ENCODE data around the gene PTTG1. TPM values are rescaled to one million over a fixed set of nuclear protein-coding genes. Genes with fewer than 3 reads are reported as not detected.

Gene PTTG1
- total and polyA plus RNA-seq, 2 donors (not counting 1 experiment from before 2014, with no cell fraction given): 8.1 to 15.4 TPM

DNA sequence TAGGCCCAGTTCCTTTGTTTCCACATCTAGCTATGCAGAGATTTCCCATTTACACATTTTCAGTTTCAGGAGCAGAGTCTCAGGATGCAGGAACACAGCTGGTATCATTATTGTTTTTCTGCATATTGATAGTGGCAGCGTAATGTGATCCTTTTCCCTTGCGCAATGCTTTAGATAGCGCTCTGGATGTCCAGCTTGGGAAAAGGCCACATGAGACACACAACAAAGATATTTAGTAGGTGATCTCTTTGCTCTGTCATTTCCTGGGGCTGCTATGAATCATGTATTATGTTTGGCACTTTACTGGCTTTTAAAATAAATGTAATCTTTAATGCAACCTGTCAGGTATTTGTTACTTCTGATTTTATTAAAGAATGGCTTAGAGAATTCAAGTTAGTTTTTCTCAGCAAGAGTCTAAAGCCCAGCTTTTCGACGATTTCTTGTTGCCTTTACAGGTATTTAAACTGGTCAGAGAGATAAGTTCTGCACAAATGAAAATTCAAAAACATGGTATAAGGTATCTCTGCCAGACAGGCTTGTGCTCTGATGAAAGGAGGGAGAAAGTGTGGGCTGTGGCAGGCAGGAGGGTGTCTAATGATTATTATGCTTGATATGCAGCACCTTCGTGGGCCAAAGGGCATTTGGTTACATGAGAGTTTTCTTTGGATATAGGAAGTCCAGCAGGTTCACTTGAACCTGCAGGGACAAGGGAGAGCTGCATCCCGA lies 42.2 kb downstream of the PTTG1 start:
- Histone ChIP-seq H3K4me2 (replicated peaks; ENCODE audit: low read depth, low read length, poor library complexity, severe bottlenecking) (no peak overlapping the region), H3K79me2 (ENCODE audit: control insufficient read depth, insufficient read depth, low read length) (peaks cover 7% of the 10 kb centered on the region), H3K4me1 (ENCODE audit: control insufficient read depth in 2 of 2, insufficient read depth in 2 of 2, low read length in 2 of 2) (peaks cover 23 to 27% of the 10 kb centered on the region in 2 donors), H3K9me3 (ENCODE audit: control extremely low read depth in 1 of 3, control insufficient read depth in 2 of 3, insufficient read depth in 1 of 3, low read length in 2 of 3) (no peaks in the 10 kb centered on the region), H3K36me3 (replicated peaks in 1 of 2; ENCODE audit: control extremely low read depth in 1 of 2, control insufficient read depth in 1 of 2, extremely low read depth in 1 of 2, insufficient read depth in 2 of 2, low read length in 1 of 2) (no peaks in the 10 kb centered on the region), H2AFZ (ENCODE audit: insufficient read depth, low read depth, low read length, poor library complexity, severe bottlenecking) (no peak overlapping the region), H3K27ac (ENCODE audit: low read length in 2 of 2) (no peak overlapping the region), H3K4me3 (ENCODE audit: control extremely low read depth in 1 of 5, extremely low read depth in 1 of 5, insufficient read depth in 1 of 5, low read depth in 2 of 5, low read length in 4 of 5) (no peak overlapping the region), H3K27me3 (replicated peaks in 1 of 4; ENCODE audit: control extremely low read depth in 1 of 4, control insufficient read depth in 3 of 4, insufficient read depth in 4 of 4, low read length in 3 of 4) (peaks cover 0 to 22% (median 0%) of the 10 kb centered on the region in 4 experiments), H4K20me1 (ENCODE audit: control insufficient read depth, insufficient read depth, low read length, poor library complexity, severe bottlenecking) (no peaks in the 10 kb centered on the region), H3K9ac (ENCODE audit: low read length) (no peak overlapping the region)
- Mint-ChIP-seq H3K9me3 (ENCODE audit: insufficient read depth) (no peaks in the 10 kb centered on the region), H3K4me3 (no peak overlapping the region), H3K4me1 (peaks cover 42% of the 10 kb centered on the region), H3K27ac (no peak overlapping the region), H3K27me3 (no peaks in the 10 kb centered on the region)
- no peak for TF ChIP-seq EZH2 (IDR thresholded peaks at IDR 0.05; ENCODE audit: borderline replicate concordance, insufficient read depth, low read depth, low read length, poor library complexity, severe bottlenecking)
- TF ChIP-seq, protein P1, sequence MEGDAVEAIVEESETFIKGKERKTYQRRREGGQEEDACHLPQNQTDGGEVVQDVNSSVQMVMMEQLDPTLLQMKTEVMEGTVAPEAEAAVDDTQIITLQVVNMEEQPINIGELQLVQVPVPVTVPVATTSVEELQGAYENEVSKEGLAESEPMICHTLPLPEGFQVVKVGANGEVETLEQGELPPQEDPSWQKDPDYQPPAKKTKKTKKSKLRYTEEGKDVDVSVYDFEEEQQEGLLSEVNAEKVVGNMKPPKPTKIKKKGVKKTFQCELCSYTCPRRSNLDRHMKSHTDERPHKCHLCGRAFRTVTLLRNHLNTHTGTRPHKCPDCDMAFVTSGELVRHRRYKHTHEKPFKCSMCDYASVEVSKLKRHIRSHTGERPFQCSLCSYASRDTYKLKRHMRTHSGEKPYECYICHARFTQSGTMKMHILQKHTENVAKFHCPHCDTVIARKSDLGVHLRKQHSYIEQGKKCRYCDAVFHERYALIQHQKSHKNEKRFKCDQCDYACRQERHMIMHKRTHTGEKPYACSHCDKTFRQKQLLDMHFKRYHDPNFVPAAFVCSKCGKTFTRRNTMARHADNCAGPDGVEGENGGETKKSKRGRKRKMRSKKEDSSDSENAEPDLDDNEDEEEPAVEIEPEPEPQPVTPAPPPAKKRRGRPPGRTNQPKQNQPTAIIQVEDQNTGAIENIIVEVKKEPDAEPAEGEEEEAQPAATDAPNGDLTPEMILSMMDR (IDR thresholded peaks at IDR 0.05): no peak
- ATAC-seq (ENCODE audit: low read depth): no peak
- 56% methylated on average over 3 of the region's 7 CpGs for WGBS (ENCODE audit: insufficient coverage)
- intact Hi-C loops (cut with micrococcal nuclease): no loop called here
- ChIA-PET POLR2A (no interaction called here), CTCF (interaction anchor here (5.9 kb wide), 1 partner anchor 25 kb away, joined by 89 read pairs; no protein-coding TSS in a partner anchor)
- DNase-seq: no peak

DNA sequence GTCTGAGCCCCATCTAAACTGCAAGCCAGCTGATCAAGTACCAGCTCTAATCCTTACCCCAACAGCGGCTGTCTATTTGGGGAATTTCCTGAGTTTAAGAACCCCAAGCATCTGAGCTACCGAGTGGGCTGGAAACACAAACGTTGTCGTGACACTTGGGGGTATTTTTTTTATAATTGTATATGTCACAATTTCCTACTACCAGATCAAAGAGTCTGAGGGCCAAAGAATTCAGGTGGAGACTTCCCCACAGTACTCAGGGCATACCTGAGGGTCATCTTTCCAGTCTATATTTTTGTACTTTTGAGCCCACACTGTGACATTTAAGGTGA lies 42.8 kb downstream of the PTTG1 start:
- peaks cover 28 to 33% of the 10 kb centered on the region in 2 donors for H3K4me1 ChIP-seq (ENCODE audit: control insufficient read depth in 2 of 2, insufficient read depth in 2 of 2, low read length in 2 of 2)
- Mint-ChIP-seq H3K4me3 (no peak overlapping the region), H3K27me3 (no peaks in the 10 kb centered on the region), H3K4me1 (peaks cover 40% of the 10 kb centered on the region), H3K27ac (no peak overlapping the region), H3K9me3 (ENCODE audit: insufficient read depth) (no peaks in the 10 kb centered on the region)
- H3K79me2 ChIP-seq (ENCODE audit: control insufficient read depth, insufficient read depth, low read length): peaks cover 12% of the 10 kb centered on the region
- no peaks in the 10 kb centered on the region for H3K9me3 ChIP-seq (ENCODE audit: control extremely low read depth in 1 of 3, control insufficient read depth in 2 of 3, insufficient read depth in 1 of 3, low read length in 2 of 3)
- H3K27me3 ChIP-seq (replicated peaks in 1 of 4; ENCODE audit: control extremely low read depth in 1 of 4, control insufficient read depth in 3 of 4, insufficient read depth in 4 of 4, low read length in 3 of 4): peaks cover 0 to 27% (median 0%) of the 10 kb centered on the region in 4 experiments
- H3K9ac ChIP-seq (ENCODE audit: low read length): no peak overlapping the region
- no peak overlapping the region for H3K4me2 ChIP-seq (replicated peaks; ENCODE audit: low read depth, low read length, poor library complexity, severe bottlenecking)
- no CpG with 5 or more reads among the region's 4 CpGs for WGBS (ENCODE audit: insufficient coverage)
- CTCF ChIA-PET: interaction anchor here (5.9 kb wide), 1 partner anchor 25 kb away, joined by 89 read pairs; no protein-coding TSS in a partner anchor
- intact Hi-C loops (cut with micrococcal nuclease): no loop called here
- no peak overlapping the region for H3K4me3 ChIP-seq (ENCODE audit: control extremely low read depth in 1 of 5, extremely low read depth in 1 of 5, insufficient read depth in 1 of 5, low read depth in 2 of 5, low read length in 4 of 5)
- DNase-seq (no peak), ATAC-seq (ENCODE audit: low read depth) (no peak)
- no peaks in the 10 kb centered on the region for H3K36me3 ChIP-seq (replicated peaks in 1 of 2; ENCODE audit: control extremely low read depth in 1 of 2, control insufficient read depth in 1 of 2, extremely low read depth in 1 of 2, insufficient read depth in 2 of 2, low read length in 1 of 2)
- H2AFZ ChIP-seq (ENCODE audit: insufficient read depth, low read depth, low read length, poor library complexity, severe bottlenecking): no peak overlapping the region
- TF ChIP-seq EZH2 (IDR thresholded peaks at IDR 0.05; ENCODE audit: borderline replicate concordance, insufficient read depth, low read depth, low read length, poor library complexity, severe bottlenecking): no peak
- TF ChIP-seq, protein P1 (IDR thresholded peaks at IDR 0.05): no peak
- H3K27ac ChIP-seq (ENCODE audit: low read length in 2 of 2): no peak overlapping the region
- POLR2A ChIA-PET: no interaction called here
- H4K20me1 ChIP-seq (ENCODE audit: control insufficient read depth, insufficient read depth, low read length, poor library complexity, severe bottlenecking): no peaks in the 10 kb centered on the region

Data from B cell (primary cell).